NCI-H526 treated with DMSO at 0.1 percent for 48 hours (cell line): Measurements from ENCODE around the gene SCAMP4.
A peak's percentile ranks its signal among the peaks of the same experiment; 100 is the strongest.
"Not testable (repeated sequence)": the region's sequence is repeated elsewhere in the genome, so short reads cannot be mapped to it uniquely, and the experiment has no call there.

ENCODE experiments used
- DNase-seq: peaks from one replicate; lab custom pipeline; 2025; lab: John Stamatoyannopoulos, UW

Gene SCAMP4

GRCh38 chr19:1866693-1867348 lies 38.4 kb upstream of the SCAMP4 start:
- DNase-seq: no peak

- no peak for DNase-seq
Observed at GRCh38 chr19:1867349-1867724, 37.9 kb upstream of the SCAMP4 start.

- no peak for DNase-seq
Observed at GRCh38 chr19:1868971-1869370, 36.2 kb upstream of the SCAMP4 start.

- DNase-seq: no peak
Observed at GRCh38 chr19:1871140-1871597, 34.0 kb upstream of the SCAMP4 start.

- no peak for DNase-seq
Observed at GRCh38 chr19:1871630-1872029, 33.6 kb upstream of the SCAMP4 start.

GRCh38 chr19:1872807-1873523 lies 32.2 kb upstream of the SCAMP4 start:
- DNase-seq: no peak

GRCh38 chr19:1873524-1874473 lies 31.4 kb upstream of the SCAMP4 start:
- DNase-seq: no peak

GRCh38 chr19:1874554-1875185 lies 30.5 kb upstream of the SCAMP4 start:
- no peak for DNase-seq

GRCh38 chr19:1875265-1875645 lies 29.9 kb upstream of the SCAMP4 start:
- DNase-seq: not testable (repeated sequence)

GRCh38 chr19:1875646-1876495 lies 29.3 kb upstream of the SCAMP4 start:
- peak; percentile 59 for DNase-seq

- not testable (repeated sequence) for DNase-seq
Observed at GRCh38 chr19:1876496-1877279, 28.5 kb upstream of the SCAMP4 start.

- DNase-seq: not testable (repeated sequence)
Observed at GRCh38 chr19:1877280-1877660, 27.9 kb upstream of the SCAMP4 start.

- not testable (repeated sequence) for DNase-seq
Observed at GRCh38 chr19:1878583-1878982, 26.6 kb upstream of the SCAMP4 start.

- DNase-seq: not testable (repeated sequence)
Observed at GRCh38 chr19:1879982-1880381, 25.2 kb upstream of the SCAMP4 start.

- no peak for DNase-seq
Observed at GRCh38 chr19:1880611-1881392, 24.4 kb upstream of the SCAMP4 start.

GRCh38 chr19:1881393-1882088 lies 23.7 kb upstream of the SCAMP4 start:
- not testable (repeated sequence) for DNase-seq

GRCh38 chr19:1882089-1882785 lies 23.0 kb upstream of the SCAMP4 start:
- DNase-seq: no peak
